ENCODE data around the gene CISD1.

CISD1 gene

DNA sequence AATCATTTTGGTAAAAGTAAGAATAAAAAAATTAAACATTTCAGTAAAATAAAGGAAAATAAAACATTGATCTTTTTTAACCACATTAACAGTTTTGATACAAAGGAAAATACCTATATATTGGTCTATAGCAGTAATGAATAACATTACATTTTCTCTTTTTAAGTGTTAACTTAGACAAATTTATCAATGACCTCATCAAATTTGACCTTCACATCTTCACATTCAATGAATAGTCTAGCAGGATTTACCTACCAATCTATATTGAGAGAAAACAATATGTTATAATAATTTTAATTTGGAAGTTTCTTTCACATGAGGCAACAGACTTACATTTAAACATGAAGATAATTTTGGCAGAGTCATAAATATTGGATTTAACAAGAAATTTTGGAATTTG lies 47.9 kb downstream of the CISD1 start:
- DNase-seq, result no peak

DNA sequence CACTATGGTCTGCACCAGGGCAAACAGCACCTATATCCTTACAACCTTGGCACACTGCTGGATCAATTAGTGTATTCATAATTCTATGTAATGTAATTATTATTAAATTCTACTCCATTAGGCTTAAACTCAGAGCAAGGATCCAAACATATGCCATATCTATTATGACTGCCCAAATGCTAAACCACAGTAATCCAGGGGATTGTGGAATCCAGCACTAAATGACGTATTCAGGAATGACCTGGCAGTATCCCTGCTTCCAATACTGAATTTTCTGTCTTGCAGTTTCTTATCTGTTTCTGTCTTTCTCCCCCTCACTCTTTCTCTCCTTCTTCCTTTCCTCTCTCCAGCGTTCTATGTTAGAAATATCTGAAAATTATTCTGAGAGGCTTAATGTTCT lies 49.4 kb downstream of the CISD1 start:
- DNase-seq, result no peak

DNA sequence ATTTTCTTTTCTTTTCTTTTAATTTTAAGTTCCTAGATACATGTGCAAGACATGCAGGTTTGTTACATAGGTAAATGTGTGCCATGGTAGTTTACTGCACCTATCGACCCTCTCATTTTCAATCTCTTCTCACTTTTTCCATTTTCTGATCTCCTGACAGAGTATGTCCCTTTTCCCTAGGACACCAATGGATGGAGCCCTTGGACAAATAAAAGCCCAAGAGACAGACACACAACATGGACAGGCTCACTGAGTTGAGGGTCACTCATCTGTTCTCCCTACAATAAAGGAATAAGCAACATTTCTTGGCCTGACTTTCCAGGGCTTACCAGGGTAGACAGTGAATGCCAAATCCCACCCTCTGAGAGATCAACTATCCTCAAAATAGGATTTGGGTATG lies 50.6 kb downstream of the CISD1 start:
- DNase-seq, result no peak

DNA sequence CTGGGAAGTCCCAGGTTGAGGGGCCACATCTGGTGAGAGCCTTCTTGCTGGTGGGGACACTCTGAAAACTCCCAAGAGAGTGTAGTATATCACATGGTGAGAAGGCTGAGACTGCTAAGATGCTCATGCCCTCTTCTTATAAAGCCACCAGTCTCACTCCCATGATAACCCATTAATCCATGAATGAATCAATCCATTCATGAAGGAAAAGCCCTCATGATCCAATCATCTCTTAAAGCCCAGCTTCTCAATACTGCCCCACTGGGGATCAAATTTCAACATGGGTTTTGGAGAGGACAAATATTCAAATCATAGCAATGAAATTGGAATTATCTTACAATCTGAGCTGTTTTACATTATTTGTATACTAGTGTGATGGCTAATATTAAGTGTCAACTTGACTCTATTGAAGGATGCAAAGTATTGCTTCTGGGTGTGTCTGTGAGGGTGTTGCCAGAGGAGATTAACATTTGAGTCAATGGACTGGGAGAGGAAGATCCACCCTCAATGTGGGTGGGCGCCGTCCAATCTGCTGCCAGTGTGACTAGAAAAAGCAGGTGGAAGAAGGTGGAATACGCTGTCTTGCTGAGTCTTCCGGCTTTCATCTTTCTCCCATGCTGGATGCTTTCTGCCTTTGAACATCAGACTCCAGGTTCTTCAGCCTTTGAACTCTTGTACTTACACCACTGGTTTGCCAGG lies 51.5 kb downstream of the CISD1 start:
- no peak for DNase-seq

DNA sequence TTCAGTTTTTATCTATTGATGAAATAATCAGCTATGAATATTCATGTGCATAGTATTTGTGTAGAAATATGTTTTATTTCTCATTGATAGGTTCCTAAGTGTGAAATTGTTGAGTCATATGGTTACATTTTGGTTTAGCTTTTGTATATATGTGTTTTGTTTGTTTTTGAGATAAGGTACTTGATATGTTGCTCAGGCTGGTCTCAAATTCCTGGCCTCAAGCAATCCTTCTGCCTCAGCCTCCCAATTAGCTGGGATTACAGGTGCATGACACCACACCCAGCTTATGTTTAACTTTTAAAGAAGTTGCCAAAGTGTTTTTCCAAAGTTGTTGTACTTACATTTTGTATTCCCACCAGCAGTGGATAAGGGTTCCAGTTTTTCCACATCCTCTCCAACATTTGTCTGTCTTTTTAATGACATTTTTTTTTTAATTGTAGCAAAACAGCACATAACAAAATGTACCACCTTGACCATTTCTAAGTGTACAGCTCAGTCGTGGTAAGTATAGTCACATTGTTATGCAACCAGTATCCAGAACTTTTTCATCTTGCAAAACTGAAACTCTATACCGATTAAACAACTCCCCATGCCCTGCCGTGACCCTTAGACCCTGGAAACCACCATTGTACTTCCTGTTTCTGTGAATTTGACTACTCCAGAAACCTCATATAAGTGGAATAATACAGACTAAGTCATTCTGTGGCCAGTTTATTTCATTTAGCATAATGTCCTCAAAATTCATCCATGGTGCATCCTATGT lies 53.3 kb downstream of the CISD1 start:
- DNase-seq, result no peak

DNA sequence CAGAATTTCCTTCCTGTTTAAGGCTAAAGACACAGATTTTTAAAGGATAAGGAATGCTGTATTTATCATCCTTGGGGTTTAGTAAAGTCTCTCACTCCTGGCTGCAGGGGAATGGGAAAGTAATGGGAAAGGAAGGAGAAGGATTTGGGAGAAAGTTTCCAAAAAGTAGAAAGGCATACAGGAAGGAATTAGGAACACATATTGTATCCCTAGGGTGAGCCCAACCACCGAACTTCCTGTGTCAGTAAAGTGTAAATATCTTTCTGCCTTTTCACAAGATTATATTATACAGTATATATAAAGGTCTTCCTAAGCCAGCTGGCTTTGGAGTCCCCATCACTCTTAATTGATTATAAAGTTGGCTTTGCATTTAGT lies 53.9 kb downstream of the CISD1 start:
- DNase-seq, result no peak

DNA sequence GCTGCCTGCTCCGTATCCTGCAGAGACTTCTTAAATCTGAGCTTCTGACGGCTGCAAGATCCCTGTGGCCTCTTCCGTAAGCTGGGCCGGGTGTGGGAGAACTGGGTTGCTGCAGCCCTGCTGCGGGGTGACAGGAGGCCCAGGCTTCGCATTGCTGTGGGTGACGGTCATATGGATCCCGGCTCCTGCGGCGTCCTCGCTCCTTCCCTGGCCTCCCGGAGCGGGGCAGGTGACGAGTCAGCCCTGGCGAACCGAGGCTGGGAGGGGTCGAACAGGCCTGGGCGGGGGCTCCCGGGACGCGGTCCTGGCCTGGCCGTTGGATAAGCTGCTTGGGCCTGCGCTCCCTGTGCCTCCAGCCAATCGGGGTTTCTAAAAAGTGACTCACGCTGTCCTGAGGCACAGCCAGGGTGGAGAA lies 58.0 kb downstream of the CISD1 start:
- DNase-seq, result no peak

DNA sequence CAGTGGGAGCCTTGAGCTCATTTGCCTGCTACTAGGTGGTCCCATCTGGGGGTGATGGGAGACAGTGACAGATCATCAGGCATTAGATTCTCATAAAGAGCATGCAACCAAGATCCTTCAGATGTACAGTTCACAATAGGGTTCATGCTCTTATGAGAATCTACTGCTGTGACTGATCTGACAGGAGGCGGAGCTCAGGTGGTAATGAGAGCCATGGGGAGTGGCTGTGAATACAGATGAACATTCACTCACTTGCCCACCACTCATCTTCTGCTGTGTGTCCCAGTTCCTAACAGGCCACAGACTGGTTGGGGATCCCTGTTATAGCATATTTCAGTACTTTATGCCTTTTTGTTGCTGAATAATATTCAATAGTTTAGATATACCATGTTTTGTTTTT lies 59.3 kb downstream of the CISD1 start:
- no peak for DNase-seq

DNA sequence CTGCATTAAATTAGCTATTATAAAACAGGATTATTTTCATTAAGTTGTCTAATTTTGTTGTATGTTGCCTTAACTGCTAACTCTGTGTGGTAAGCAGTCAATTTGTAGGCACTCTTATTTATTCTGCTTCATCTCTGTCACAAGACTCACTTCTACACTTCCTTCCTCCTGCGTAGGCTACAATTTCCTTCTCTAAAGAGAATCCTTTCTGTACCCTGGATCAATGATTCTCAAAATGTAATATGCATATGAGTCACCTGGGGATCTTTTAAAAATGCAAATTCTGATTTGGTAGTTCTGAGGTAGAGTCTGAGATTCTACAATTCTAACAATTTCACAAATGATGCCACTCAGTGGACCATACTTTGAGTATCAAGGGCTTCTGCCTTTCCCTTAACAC lies 61.5 kb downstream of the CISD1 start:
- no peak for DNase-seq

DNA sequence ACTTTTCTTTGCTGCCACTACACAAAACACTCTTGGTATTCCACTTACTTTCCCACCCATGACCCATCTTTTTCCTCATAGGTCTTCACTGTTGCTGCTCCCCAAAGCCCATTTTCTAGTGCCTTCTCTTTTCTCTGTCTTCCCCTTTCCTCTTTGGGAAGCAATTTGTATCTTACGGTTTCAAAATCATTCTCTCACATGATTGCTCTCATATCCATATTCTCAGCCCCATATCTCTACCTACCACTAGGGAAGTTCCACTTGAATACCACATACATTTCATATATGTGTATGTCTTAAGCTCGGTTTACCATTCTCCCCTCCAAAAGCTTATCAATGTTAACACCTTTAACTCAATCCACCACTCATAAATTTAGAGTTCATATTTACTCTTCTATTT lies 62.7 kb downstream of the CISD1 start:
- DNase-seq, result no peak

DNA sequence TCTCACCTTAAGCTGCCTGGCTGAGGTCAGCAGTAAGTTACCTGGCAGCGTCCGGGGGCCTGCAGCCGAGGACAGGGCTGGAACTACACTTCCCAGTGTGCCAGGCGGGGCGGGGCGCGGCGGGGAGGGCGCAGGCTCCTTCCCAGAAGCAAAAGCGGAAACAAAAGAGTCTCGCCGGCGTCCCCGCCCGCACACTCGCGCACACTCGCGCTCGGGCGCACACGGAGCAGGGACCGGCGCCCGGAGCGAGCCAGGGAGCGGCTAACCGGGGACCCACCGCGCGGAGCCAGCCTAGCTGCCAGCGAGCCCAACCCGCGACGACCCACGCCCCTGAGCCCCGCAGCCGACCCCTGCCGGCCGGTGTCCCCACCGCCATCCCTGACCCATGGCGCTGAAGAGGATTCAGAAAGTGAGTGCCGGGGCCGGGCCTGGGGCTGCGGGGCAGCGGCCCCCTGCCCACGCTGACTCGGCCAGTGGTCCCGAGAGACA lies 65.9 kb downstream of the CISD1 start, which contains the start of gene UBE2D1:
TSS of gene UBE2D1 (plus strand) at position 190 of the 489 bp plus-strand sequence. CDS start at position 386, 196 bp downstream.
- peak; percentile 92 for DNase-seq

DNA sequence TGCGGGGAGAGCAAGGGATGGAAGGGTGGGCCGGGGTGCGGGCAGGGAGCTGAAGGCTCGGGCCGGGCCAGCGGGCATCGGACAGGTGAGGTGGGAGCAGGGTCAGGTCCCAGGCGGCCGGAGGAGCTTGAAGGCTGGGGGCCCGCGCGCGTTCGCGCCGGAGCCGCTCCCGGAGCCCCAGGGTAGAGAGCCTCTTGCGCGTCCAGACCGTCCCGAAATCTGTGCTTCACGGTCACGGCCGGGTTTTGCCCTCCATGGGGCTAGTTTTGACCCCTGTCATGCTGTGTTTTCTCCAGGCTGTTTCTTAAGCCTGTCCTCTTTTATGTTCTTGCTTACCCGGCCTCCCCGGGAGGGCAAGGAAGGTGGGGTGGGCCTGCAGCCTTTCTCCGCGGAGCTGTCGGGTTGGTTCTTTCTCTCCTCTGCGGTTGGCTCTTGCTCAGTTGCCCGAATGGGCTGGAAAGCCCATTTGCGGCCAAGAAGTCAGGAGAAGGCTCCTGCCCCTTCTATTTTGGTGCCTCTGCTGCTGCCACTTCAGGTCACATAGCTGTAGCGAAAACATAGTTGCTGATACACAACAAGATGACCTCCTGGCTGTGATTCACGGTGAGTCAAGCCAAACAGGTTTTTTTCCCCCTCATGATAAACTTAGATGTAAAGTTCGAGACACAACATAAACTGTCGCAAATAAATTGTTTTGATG lies 66.5 kb downstream of the CISD1 start:
- peak; percentile 70 for DNase-seq

DNA sequence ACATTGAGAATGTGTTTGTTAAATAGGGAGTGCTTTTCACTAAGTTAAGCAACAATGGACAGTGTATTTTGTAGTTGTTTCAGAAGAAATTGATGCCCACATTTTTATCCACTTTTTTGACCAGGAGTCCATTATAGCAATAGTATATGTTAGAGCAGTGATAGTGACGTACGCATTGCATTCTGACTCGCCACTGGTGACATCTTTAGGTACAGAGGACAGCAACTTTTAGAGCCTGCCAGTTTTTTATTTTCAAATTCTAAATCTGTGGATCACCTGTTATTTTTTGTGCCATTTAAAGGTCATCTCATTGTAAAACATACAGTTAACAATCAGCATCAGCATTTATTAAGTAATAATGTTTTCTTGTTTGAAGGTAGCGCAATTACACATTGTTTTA lies 67.3 kb downstream of the CISD1 start:
- no peak for DNase-seq
